Epithelial cell of proximal tubule (primary cell): Measurements from ENCODE around the gene RPRD1B. TPM values are rescaled to one million over a fixed set of nuclear protein-coding genes. Genes with fewer than 3 reads are reported as not detected.

Source experiments
- DNase-seq: peaks from one replicate; pipeline ENCODE4 v3.0.0-alpha.2; 2011; ENCODE audit warnings: low read depth
- H3K4me3 ChIP-seq: 2 replicates; pipeline ENCODE4 v1.5.1; 2011; ENCODE audit warnings: low read depth, mild to moderate bottlenecking, low read length
- total RNA-seq: library from RNA; depleted of rRNA; stranded (reverse); fragments of >200 nt; gene quantifications from 2 replicates; pipeline ENCODE4 v1.2.3, GENCODE V29; 2015
- TF ChIP-seq, protein P1 (sequence below): conservative IDR thresholded peaks from 2 replicates; pipeline ENCODE4 v1.5.1; 2012; ENCODE audit warnings: low read depth, mild to moderate bottlenecking, low read length

Gene RPRD1B
- total RNA-seq, 1 donor from 2014 or later = 19.9 TPM

DNA sequence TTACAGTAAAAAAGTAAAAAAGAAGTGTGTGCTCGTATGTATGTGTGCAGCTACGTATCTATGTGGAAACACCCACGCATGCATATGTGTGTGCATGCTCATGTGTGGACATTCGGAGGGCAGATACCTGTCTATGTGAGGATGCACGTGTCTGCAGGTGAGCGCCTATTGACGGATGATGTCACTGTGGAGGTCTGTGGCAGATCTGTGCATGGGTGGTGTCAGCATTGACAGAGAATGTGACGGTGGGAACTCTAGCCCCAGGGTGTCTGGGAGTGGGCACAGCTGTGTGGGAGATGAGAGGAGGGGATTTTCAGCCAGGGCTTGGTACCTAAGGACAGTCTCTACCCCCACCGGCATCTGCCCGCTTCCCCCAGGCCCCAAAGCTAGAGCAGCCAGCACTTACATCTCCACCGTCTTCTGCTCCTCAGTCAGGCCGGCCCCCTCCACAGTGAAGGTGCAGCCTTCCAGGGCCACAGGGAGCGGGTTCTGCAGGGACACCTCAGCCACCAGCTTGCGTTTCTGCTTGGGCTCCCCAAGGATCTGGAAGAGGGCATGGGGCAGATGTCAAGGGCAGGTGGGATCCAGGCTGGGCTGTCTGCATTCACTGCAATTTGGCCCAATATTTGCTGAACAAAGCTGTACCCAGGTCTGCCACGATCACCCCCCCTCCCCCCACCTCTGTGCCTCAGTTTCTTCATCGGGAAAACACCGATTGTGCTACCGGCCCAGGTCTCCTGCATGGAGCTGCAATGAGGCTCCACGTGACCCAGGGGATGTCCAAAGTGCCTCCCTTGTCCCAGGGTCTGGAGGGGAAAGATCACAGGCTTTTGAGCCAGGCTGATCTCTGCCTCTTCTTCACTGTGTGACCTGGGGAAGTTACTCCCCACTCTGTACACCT, 97.4 kb downstream of the RPRD1B start:
- TF ChIP-seq, protein P1, sequence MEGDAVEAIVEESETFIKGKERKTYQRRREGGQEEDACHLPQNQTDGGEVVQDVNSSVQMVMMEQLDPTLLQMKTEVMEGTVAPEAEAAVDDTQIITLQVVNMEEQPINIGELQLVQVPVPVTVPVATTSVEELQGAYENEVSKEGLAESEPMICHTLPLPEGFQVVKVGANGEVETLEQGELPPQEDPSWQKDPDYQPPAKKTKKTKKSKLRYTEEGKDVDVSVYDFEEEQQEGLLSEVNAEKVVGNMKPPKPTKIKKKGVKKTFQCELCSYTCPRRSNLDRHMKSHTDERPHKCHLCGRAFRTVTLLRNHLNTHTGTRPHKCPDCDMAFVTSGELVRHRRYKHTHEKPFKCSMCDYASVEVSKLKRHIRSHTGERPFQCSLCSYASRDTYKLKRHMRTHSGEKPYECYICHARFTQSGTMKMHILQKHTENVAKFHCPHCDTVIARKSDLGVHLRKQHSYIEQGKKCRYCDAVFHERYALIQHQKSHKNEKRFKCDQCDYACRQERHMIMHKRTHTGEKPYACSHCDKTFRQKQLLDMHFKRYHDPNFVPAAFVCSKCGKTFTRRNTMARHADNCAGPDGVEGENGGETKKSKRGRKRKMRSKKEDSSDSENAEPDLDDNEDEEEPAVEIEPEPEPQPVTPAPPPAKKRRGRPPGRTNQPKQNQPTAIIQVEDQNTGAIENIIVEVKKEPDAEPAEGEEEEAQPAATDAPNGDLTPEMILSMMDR = no peak
- no peak for DNase-seq
- H3K4me3 ChIP-seq = no peak overlapping the region

DNA sequence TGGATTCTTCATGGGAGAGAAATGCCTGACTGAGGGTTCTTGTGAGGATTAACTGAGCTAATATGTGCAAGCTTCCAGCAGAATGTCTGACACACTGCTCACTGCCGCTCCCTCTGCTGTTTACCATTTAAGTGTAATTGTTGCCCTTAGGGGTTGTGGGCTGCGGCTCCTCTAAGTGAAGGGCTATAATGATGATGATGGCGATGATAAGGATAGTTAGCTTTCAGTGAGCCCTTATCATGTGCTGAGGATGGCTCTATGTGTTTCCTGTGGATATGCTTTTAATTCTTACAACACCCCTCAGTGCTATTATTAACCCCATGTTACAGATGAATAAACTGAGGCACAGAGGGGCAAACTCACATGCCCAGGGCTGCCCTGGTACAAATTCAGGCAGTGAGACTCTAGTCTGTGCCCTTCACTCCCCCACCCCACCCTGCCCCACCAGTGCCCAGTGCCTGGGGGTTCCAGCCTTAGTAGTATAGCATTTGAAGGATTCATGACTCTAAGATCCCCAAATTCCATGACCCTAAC, 98.1 kb downstream of the RPRD1B start:
- no peak for DNase-seq
- H3K4me3 ChIP-seq = no peak overlapping the region
- TF ChIP-seq, protein P1 = no peak

DNA sequence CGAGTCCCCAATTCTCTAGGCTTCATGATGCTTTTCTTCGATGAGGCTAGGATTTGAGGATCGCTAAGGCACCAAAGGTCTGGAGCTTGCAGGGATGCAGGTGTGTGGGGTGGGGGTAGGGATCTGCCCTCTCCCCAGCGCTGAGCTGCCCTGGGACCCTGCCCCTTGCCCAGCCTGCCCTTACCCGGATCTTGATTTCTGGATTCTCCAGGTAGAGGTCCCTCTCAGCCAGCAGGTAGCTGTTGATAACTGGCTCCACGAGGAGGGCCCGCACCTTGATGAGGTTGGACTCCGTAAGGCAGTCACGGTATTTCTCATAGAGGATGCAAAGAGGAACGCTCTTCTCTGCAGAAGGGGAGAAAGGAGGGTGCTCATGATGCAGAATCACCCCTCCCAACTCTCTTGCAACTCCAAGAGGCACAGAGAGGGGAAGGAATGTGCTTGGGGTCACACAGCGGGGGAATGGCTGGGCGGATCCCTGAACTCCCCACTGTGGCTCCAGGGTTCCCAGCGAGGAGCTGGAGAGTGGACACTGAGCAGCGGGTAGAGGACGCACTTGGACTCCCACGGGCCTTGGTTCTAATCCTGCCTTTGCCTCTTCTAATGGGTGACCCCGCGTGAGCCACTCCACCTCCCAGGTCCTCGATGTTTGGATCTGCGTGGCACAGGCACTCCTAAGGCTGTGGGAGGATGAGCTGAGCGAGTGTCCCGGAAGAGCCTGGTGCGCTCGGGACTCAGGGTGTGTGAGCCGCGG, 98.8 kb downstream of the RPRD1B start:
- TF ChIP-seq, protein P1 = no peak
- DNase-seq = no peak
- no peak overlapping the region for H3K4me3 ChIP-seq

DNA sequence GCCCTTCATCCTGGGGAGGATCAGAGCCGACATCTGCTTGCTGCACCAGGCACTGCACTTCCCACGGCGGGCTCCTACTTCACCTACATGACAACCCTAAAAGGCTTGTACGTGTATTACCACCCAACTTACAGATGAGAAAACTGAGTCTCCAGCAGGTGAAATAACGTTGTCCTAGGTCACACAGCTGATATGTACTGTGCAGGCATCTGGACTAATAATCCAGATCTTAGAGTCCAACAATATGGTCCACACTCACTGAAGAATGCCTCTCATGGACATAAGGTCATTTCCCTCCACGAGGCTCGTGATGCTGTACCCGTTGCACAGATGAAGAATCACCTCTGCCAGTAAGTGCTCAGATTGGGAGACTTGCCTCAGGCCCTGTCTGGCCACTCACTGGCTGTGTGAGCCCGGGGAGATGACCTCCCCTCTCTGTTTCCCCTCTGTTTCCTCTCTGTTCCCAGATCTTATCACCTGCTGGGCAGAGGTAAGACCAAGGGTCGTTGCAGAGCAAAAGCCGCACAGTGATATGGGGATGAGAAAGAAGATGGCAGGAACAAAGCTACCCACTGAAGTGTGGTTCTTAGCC, 99.5 kb downstream of the RPRD1B start:
- no peak for DNase-seq
- no peak overlapping the region for H3K4me3 ChIP-seq
- TF ChIP-seq, protein P1 = no peak

DNA sequence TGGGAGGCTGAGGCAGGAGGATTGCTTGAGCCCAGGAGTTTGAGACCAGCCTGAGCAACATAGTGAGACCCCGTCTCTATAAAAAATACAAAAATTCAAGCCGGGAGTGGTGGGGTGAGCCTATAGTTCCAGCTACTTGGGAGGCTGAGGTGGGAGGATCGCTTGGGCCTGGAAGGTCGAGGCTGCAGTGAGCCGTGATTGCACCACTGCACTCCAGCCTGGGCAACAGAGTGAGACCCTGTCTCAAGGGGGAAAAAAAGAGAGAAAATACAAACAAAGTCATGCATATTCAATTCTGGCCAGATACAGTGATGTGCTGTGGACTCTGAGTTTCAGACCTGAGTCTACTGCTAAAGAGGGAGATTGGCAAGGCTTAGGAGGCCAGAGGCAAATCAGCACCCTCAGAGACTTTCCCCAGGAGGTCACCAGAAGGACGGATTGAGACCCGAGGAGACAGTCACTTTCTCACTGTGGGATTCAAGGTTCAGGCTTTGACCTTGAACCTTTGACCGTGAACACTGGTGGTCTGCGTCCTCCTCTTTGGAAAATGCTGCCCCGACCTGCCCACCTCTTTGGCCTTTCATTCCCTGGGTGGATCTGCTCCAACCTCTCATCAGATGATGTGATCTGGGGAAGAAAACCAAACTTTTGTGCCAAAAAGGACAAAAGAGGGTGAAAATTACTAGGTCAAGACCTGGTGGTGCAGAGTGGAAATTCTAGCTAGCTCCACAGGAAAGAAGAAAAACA, 100.3 kb downstream of the RPRD1B start:
- TF ChIP-seq, protein P1 = no peak
- DNase-seq = no peak
- no peak overlapping the region for H3K4me3 ChIP-seq

DNA sequence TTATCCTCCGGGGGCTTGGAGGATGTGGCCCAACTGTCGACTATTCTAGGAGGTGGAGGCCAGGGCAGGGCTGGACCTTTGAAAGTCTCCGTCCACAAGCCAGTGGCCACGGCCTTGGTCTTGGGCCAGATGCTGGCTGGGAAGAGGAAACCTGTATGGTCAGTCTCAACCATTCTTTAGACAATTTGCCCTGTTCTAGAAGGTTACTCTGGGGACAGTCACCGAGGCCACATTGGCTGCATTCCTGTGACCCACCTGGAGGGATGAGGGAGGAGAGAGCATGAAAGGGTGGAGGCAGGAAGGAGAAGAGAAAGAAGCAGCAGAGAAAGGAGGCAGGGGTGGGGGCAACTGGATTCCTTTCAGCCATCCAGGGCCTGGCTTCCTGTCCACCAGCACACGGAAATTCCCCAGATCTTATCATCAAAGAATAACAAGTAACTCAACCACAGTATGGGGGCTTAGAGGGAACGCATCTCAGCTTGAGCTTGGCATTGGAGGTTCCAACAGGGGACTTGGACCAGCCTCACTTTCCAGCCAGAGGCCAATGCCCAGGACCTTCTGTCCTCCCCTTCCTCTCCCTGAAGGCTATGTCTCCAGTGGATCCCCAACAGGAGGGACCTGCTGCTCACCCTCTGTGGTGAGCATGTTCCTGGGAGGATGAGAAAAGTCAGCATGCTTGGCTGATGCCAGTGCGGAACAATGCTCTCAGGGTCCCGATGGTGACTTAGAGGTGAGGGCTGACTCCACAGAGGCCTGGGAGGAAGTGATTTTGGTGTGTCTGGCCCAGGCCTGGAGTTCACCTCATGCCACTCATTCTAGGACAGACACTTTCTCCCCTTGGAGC, 101.1 kb downstream of the RPRD1B start:
- DNase-seq = no peak
- TF ChIP-seq, protein P1 = no peak
- H3K4me3 ChIP-seq = no peak overlapping the region
